GM12878 (cell line): ENCODE measurements around the gene BFSP2. TPM values are rescaled to one million over a fixed set of nuclear protein-coding genes. Genes with fewer than 3 reads are reported as not detected.

Source experiments
- ATAC-seq: fragments of 200-7000 bp; cut with Tn5 transposase; 3 replicates; pipeline ENCODE4 v1.9.1; 2020; ENCODE audit warnings: mild to moderate bottlenecking, moderate library complexity
- BruUV-seq: library from RNA; stranded (reverse); fragments of 400-500 nt; replicated peaks from 2 replicates; lab custom pipeline; 2021; lab: Mats Ljungman, UMichigan
- CTCF ChIA-PET: fragments of 300-600 bp; sonication (Branson Sonifier 250); formaldehyde crosslinking; extraction: SDS; loops from one replicate; lab custom pipeline; 2021; ENCODE audit warnings: inconsistent platforms; lab: Yijun Ruan, JAX
- POLR2A ChIA-PET: fragments of 350-600 bp; formaldehyde crosslinking; extraction: SDS; loops from one replicate; lab custom pipeline; 2021; ENCODE audit warnings: inconsistent platforms; lab: Charles Lee
- RAD21 ChIA-PET: fragments of 300-600 bp; sonication (Branson Sonifier 250); formaldehyde crosslinking; loops from one replicate; lab custom pipeline; 2023; ENCODE audit warnings: antibody characterized with exemption; ENCODE audit not compliant: unreplicated experiment; lab: Charles Lee
- SMC1A ChIA-PET: fragments of 300-600 bp; sonication (Branson Sonifier 250); formaldehyde crosslinking; loops from one replicate; lab custom pipeline; 2023; ENCODE audit not compliant: unreplicated experiment, uncharacterized antibody; lab: Charles Lee
- DNase-seq: peaks from one replicate; pipeline ENCODE4 v3.0.0-alpha.2; 2011; ENCODE audit warnings: low read depth, low spot score
- FAIRE-seq: peaks from 3 replicates; lab custom pipeline; 2011; peaks lifted over from hg19 to GRCh38; lab: Jason Lieb, UNC
- H2AFZ ChIP-seq: 2 replicates; pipeline ENCODE4 v1.6.0; 2011; ENCODE audit warnings: low read depth, low read length, control low read depth; ENCODE audit not compliant: control insufficient read depth
- H3K27ac ChIP-seq: 2 replicates; pipeline ENCODE4 v1.5.1; 2011; ENCODE audit warnings: control low read depth; ENCODE audit not compliant: control insufficient read depth, insufficient read depth
- H3K27me3 ChIP-seq, 2 experiments: replicated peaks in 1 of 2; 2 replicates each; pipeline versions ENCODE4 v1.6.0 to v1.6.1; 2011; ENCODE audit warnings: low read length in 1 of 2; ENCODE audit not compliant: control insufficient read depth in 2 of 2, insufficient read depth in 2 of 2
- H3K36me3 ChIP-seq, 2 experiments: 2 replicates each; pipeline ENCODE4 v1.5.1; 2011; ENCODE audit warnings: low read length in 1 of 2; ENCODE audit not compliant: control insufficient read depth in 2 of 2, insufficient read depth in 2 of 2
- H3K4me1 ChIP-seq: 2 replicates; pipeline ENCODE4 v1.6.1; 2011; ENCODE audit warnings: mild to moderate bottlenecking, low read length, moderate library complexity, mixed read lengths; ENCODE audit not compliant: control insufficient read depth, insufficient read depth
- H3K4me2 ChIP-seq: 2 replicates; pipeline ENCODE4 v1.6.0; 2011; ENCODE audit warnings: control low read depth; ENCODE audit not compliant: control insufficient read depth, insufficient read depth
- H3K4me3 ChIP-seq: fragments of 200-600 bp; sonication (generic); 2 replicates; pipeline ENCODE4 v1.5.1; 2016
- H3K79me2 ChIP-seq: 2 replicates; pipeline ENCODE4 v1.6.0; 2011; ENCODE audit warnings: low read length; ENCODE audit not compliant: control insufficient read depth, insufficient read depth
- H3K9ac ChIP-seq: 2 replicates; pipeline ENCODE4 v1.8.0; 2011; ENCODE audit warnings: low read length, control low read depth, mixed read lengths; ENCODE audit not compliant: control insufficient read depth, insufficient read depth
- H3K9me3 ChIP-seq: replicated peaks from 3 replicates; pipeline ENCODE4 v1.5.1; 2011; ENCODE audit warnings: mild to moderate bottlenecking, low read length; ENCODE audit not compliant: control insufficient read depth, insufficient read depth
- H4K20me1 ChIP-seq: 2 replicates; pipeline ENCODE4 v1.6.0; 2011; ENCODE audit not compliant: control insufficient read depth, insufficient read depth
- FOXK2 ChIP-seq: fragments of 450-650 bp; IDR thresholded peaks from 2 replicates; pipeline ENCODE4 v1.6.1; 2017; ENCODE audit warnings: mild to moderate bottlenecking, moderate library complexity
- FOXM1 ChIP-seq: IDR thresholded peaks from 2 replicates; pipeline ENCODE4 v1.6.1; 2012; ENCODE audit warnings: low read depth, mild to moderate bottlenecking, inconsistent platforms, low read length, moderate library complexity
- GABPA ChIP-seq: IDR thresholded peaks from 2 replicates; pipeline ENCODE4 v1.6.1; 2014; ENCODE audit warnings: antibody characterized with exemption, low read depth, mild to moderate bottlenecking, inconsistent platforms
- KLF5 ChIP-seq: fragments of 450-650 bp; IDR thresholded peaks from 2 replicates; pipeline ENCODE4 v1.6.1; 2014; ENCODE audit warnings: mild to moderate bottlenecking; ENCODE audit not compliant: partially characterized antibody
- RBBP5 ChIP-seq: fragments of 200-600 bp; sonication (generic); conservative IDR thresholded peaks from 2 replicates; pipeline ENCODE4 v1.6.1; 2016
- SIN3A ChIP-seq: IDR thresholded peaks from 2 replicates; pipeline ENCODE4 v1.6.1; 2012; ENCODE audit warnings: low read depth, low read length, improper control_type of control experiment
- SMAD5 ChIP-seq: IDR thresholded peaks from 2 replicates; pipeline ENCODE4 v1.6.1; 2016; ENCODE audit warnings: antibody characterized with exemption, low read depth
- TCF7 ChIP-seq: IDR thresholded peaks from 2 replicates; pipeline ENCODE4 v1.6.1; 2014; ENCODE audit warnings: antibody characterized with exemption, borderline replicate concordance
- WGBS: methylation state at CpG from one replicate; pipeline ENCODE4 v1.1.6; 2016; ENCODE audit warnings: low lambda C conversion rate; ENCODE audit not compliant: insufficient replicate concordance, insufficient coverage; ENCODE audit errors: missing lambda C conversion rate; 5-methylcytosine and 5-hydroxymethylcytosine counted together
- in situ Hi-C: fragments of 300-500 bp; cut with MboI; formaldehyde crosslinking; loops from 9 replicates; pipeline ENCODE4 v1.14.3; 2018; ENCODE audit warnings: mixed read lengths
- intact Hi-C: fragments of 100-400 bp; cut with micrococcal nuclease; formaldehyde crosslinking; loops from one replicate; pipeline ENCODE4 v1.14.2; 2022; ENCODE audit not compliant: unreplicated experiment
- polyA plus RNA-seq, 11 experiments: library from polyadenylated mRNA; depleted of rRNA in 4 of 11; unstranded in 6 of 11; stranded (reverse) in 5 of 11; fragments of >200 nt; fragmentation: Nextera tagmentation in 4 of 11; fragmentation: Illumina TruSeq in 1 of 11; extraction: Ambion mirVana in 4 of 11; extraction: Trizol in 1 of 11; gene quantifications; 1 replicate in 1 of 11; 2 replicates in 10 of 11; pipeline versions ENCODE4 v1.2.1 to v1.2.3, GENCODE V29; 2011 to 2016; ENCODE audit warnings: inconsistent platforms in 2 of 11, missing spikeins in 2 of 11, low read depth in 1 of 11
- total RNA-seq, 4 experiments: library from RNA; depleted of rRNA in 3 of 4; stranded (reverse); fragments of >200 nt in 3 of 4; fragmentation: Illumina TruSeq in 1 of 4; extraction: Trizol in 1 of 4; gene quantifications; 2 replicates each; pipeline versions ENCODE4 v1.2.1 to v1.2.3, GENCODE V29; 2013 to 2021
- TF ChIP-seq, protein P1 (sequence below): fragments of 450-650 bp; IDR thresholded peaks from 2 replicates; pipeline ENCODE4 v1.6.1; 2017; ENCODE audit warnings: antibody characterized with exemption, mild to moderate bottlenecking, moderate library complexity
- TF ChIP-seq, protein P2 (sequence below): fragments of 450-650 bp; IDR thresholded peaks from 2 replicates; pipeline ENCODE4 v1.6.1; 2014; ENCODE audit warnings: mild to moderate bottlenecking
- TF ChIP-seq, protein P3 (sequence below): fragments of 150-350 bp; IDR thresholded peaks from 2 replicates; pipeline ENCODE4 v1.6.1; 2016; ENCODE audit warnings: low read depth, low read length
- TF ChIP-seq, protein P4 (sequence below): fragments of 450-650 bp; IDR thresholded peaks from 2 replicates; pipeline ENCODE4 v1.6.1; 2017; ENCODE audit warnings: mild to moderate bottlenecking, moderate library complexity

BFSP2 gene
- total and polyA plus RNA-seq, 10 of the 15 experiments (the other 5 are each of a cell fraction or from before 2014, with no cell fraction given): 1.5 to 20.4 (median 7.3) TPM

DNA sequence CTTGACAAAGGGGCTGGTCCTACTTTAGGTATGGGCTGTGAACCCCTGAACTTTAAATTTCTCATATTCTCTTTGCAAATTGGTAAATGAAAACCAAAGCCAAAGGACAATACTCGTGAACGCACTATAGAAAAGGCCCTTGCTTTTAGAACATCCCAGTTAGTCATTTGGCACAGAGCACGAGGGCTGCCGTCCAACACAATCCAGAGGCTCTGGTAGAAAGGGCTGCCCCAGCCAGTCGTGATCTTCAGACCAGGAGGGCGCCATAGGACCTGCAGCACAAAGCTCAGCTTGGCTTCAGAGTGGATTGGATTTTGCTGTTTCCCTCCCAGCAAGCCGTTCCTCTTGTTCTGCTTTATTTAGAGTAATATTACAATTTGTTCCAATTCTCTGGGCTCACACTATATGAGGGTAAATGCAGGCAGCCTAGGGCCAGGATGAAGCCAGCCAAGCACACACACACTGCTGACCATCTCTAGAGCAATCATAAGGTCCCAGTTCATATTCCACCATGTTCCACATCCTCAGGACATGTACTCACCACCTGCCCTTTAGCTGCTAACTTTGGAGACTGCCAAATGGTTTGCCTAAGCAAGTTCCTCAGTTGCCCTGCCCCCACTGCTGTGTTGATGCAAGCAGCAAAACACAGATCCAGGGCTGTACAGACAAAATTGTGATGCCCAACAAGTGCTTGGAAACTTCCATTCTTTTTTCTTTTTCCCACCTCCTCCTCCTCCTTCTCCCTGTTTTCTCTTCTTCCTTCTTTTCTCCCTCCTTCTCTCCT is 6.0 kb upstream of the BFSP2 start:
- SMC1A ChIA-PET: no interaction called here
- RAD21 ChIA-PET: interaction anchor here (0.9 kb wide), 1 partner anchor 178 kb away, joined by 3 read pairs; no protein-coding TSS in a partner anchor
- no peak overlapping the region for H3K9ac ChIP-seq
- H3K36me3 ChIP-seq: no peaks in the 10 kb centered on the region
- no peak overlapping the region for H2AFZ ChIP-seq
- FAIRE-seq (no peak), DNase-seq (no peak), ATAC-seq (no peak)
- no peaks in the 10 kb centered on the region for H4K20me1 ChIP-seq
- no peak overlapping the region for H3K4me3 ChIP-seq
- BruUV-seq: no TSS peak
- CTCF ChIA-PET: interaction anchor here (0.9 to 1.1 kb wide), 2 partner anchors 30 to 353 kb away, joined by 3 to 4 read pairs; no protein-coding TSS in a partner anchor
- H3K4me2 ChIP-seq: no peak overlapping the region
- no peaks in the 10 kb centered on the region for H3K79me2 ChIP-seq
- H3K27me3 ChIP-seq: no peaks in the 10 kb centered on the region; a peak in 1 of 4 replicates
- WGBS: 35% methylated on average over 6 of the region's 7 CpGs
- POLR2A ChIA-PET: no interaction called here
- H3K27ac ChIP-seq: no peak overlapping the region
- H3K9me3 ChIP-seq: no peaks in the 10 kb centered on the region
- in situ Hi-C loops (loop anchor here (25.0 kb wide), 1 partner anchor 857 kb away; no protein-coding TSS in a partner anchor), intact Hi-C loops (no loop called here)
- no peaks in the 10 kb centered on the region for H3K4me1 ChIP-seq
- TF ChIP-seq SMAD5: no peak
- TF ChIP-seq, protein P1, sequence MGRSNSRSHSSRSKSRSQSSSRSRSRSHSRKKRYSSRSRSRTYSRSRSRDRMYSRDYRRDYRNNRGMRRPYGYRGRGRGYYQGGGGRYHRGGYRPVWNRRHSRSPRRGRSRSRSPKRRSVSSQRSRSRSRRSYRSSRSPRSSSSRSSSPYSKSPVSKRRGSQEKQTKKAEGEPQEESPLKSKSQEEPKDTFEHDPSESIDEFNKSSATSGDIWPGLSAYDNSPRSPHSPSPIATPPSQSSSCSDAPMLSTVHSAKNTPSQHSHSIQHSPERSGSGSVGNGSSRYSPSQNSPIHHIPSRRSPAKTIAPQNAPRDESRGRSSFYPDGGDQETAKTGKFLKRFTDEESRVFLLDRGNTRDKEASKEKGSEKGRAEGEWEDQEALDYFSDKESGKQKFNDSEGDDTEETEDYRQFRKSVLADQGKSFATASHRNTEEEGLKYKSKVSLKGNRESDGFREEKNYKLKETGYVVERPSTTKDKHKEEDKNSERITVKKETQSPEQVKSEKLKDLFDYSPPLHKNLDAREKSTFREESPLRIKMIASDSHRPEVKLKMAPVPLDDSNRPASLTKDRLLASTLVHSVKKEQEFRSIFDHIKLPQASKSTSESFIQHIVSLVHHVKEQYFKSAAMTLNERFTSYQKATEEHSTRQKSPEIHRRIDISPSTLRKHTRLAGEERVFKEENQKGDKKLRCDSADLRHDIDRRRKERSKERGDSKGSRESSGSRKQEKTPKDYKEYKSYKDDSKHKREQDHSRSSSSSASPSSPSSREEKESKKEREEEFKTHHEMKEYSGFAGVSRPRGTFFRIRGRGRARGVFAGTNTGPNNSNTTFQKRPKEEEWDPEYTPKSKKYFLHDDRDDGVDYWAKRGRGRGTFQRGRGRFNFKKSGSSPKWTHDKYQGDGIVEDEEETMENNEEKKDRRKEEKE: no peak
- no peak for TF ChIP-seq SIN3A
- TF ChIP-seq FOXM1: no peak
- no peak for TF ChIP-seq RBBP5
- TF ChIP-seq, protein P2, sequence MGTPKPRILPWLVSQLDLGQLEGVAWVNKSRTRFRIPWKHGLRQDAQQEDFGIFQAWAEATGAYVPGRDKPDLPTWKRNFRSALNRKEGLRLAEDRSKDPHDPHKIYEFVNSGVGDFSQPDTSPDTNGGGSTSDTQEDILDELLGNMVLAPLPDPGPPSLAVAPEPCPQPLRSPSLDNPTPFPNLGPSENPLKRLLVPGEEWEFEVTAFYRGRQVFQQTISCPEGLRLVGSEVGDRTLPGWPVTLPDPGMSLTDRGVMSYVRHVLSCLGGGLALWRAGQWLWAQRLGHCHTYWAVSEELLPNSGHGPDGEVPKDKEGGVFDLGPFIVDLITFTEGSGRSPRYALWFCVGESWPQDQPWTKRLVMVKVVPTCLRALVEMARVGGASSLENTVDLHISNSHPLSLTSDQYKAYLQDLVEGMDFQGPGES: no peak
- TF ChIP-seq GABPA: no peak
- TF ChIP-seq, protein P3, sequence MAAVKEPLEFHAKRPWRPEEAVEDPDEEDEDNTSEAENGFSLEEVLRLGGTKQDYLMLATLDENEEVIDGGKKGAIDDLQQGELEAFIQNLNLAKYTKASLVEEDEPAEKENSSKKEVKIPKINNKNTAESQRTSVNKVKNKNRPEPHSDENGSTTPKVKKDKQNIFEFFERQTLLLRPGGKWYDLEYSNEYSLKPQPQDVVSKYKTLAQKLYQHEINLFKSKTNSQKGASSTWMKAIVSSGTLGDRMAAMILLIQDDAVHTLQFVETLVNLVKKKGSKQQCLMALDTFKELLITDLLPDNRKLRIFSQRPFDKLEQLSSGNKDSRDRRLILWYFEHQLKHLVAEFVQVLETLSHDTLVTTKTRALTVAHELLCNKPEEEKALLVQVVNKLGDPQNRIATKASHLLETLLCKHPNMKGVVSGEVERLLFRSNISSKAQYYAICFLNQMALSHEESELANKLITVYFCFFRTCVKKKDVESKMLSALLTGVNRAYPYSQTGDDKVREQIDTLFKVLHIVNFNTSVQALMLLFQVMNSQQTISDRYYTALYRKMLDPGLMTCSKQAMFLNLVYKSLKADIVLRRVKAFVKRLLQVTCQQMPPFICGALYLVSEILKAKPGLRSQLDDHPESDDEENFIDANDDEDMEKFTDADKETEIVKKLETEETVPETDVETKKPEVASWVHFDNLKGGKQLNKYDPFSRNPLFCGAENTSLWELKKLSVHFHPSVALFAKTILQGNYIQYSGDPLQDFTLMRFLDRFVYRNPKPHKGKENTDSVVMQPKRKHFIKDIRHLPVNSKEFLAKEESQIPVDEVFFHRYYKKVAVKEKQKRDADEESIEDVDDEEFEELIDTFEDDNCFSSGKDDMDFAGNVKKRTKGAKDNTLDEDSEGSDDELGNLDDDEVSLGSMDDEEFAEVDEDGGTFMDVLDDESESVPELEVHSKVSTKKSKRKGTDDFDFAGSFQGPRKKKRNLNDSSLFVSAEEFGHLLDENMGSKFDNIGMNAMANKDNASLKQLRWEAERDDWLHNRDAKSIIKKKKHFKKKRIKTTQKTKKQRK: no peak
- TF ChIP-seq, protein P4, sequence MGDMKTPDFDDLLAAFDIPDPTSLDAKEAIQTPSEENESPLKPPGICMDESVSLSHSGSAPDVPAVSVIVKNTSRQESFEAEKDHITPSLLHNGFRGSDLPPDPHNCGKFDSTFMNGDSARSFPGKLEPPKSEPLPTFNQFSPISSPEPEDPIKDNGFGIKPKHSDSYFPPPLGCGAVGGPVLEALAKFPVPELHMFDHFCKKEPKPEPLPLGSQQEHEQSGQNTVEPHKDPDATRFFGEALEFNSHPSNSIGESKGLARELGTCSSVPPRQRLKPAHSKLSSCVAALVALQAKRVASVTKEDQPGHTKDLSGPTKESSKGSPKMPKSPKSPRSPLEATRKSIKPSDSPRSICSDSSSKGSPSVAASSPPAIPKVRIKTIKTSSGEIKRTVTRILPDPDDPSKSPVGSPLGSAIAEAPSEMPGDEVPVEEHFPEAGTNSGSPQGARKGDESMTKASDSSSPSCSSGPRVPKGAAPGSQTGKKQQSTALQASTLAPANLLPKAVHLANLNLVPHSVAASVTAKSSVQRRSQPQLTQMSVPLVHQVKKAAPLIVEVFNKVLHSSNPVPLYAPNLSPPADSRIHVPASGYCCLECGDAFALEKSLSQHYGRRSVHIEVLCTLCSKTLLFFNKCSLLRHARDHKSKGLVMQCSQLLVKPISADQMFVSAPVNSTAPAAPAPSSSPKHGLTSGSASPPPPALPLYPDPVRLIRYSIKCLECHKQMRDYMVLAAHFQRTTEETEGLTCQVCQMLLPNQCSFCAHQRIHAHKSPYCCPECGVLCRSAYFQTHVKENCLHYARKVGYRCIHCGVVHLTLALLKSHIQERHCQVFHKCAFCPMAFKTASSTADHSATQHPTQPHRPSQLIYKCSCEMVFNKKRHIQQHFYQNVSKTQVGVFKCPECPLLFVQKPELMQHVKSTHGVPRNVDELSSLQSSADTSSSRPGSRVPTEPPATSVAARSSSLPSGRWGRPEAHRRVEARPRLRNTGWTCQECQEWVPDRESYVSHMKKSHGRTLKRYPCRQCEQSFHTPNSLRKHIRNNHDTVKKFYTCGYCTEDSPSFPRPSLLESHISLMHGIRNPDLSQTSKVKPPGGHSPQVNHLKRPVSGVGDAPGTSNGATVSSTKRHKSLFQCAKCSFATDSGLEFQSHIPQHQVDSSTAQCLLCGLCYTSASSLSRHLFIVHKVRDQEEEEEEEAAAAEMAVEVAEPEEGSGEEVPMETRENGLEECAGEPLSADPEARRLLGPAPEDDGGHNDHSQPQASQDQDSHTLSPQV: no peak
- no peak for TF ChIP-seq TCF7
- TF ChIP-seq FOXK2: no peak
- TF ChIP-seq KLF5: no peak
